HEK293T (cell line): Measurements from ENCODE around the gene PDCD7.

Experiments used
- LEF1 ChIP-seq: fragments of 450-650 bp; IDR thresholded peaks from 2 replicates; pipeline ENCODE4 v1.6.1; 2017; ENCODE audit warnings: mild to moderate bottlenecking, borderline replicate concordance
- SP1 ChIP-seq: fragments of 450-650 bp; IDR thresholded peaks from 2 replicates; pipeline ENCODE4 v1.6.1; 2017

DNA sequence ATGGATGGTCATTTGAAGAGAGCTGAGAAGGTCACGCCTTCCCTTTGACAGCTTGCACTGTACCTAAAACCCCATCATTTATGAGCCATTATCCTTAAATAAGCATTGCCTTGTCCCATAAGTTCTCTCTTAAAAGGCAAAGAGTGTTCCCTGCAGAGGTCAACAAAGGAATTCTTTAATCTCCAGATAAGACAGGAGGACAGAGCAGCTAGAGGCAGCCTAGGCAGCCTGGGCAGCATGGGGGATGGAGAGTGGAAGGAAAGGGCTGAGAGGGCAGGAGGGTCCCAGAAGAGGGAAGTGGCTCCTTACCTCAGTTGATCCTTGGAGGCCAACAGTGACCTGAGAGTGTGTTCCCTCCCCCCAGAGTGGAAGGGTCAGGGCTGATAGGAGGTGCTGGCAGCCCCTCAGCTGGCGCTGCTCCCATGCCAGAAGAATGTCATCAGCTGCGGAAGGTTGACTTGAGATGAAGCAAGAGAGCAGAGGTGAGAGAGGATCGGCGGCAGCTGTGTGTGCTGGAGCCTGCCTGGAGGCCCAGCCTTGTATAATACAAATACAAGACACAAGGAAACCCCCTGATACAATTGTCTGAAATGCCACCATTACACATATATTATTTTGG, 44.3 kb downstream of the PDCD7 start:
- no peak for TF ChIP-seq LEF1
- no peak for TF ChIP-seq SP1
